Measurements from ENCODE around the gene WWOX.
"Not testable (repeated sequence)": the region's sequence is repeated elsewhere in the genome, so short reads cannot be mapped to it uniquely, and the experiment has no call there.

WWOX gene

DNA sequence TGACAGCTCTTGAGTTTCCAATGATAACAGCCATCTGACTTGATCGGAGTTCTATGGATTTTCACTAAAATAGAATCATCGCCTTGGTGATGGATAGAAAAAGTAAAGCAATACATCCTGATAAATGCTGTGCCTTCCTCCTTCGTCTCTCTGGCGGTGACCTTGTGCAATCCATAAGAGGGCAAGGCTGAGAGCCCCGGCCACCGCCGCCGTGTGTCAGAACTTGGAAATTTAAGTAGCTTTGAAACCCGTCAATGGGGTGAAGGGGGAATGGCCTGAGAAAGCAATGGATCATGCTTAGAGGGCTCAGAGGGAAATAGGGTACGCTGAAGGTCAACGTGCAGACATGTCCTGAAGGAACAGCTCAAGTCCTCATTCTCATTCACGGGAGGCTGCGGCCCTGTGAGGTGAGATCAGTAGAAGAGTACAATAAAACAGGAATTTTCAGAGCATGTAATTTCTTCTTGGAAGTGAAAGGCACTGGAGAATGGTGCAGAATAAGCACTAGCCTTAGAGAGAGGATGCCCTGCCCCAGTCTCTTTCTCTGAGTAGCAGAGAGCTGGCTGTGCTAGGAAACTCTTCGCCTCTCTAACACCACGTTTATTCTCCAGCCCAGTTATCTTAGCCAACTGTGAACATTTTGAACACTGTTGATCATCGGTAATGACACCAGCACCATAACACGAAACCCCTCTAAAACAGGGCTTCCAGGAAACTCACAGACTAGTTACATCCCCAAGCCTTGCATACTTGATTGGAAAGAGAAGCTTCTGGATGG, 573.5 kb downstream of the WWOX start:
- no peak for DNase-seq

DNA sequence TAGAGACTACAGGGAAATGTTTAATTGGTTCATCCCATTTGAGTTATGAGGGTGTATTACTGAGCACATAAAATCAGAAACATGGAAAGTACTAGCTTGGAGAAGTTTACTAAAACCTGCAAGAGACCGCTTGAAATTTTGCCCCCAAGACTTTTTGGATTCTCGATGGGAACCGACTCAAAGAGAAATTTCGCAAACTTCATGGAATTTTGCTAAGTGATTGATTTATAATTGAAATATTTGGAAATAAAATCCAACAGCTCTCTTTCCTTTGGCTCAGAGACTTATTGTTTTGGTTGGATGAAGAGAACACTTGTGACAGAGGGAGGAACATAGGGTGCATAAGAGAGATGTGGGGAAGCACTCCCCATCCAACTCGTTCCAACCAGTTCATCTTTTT, 574.4 kb downstream of the WWOX start:
- DNase-seq = no peak

DNA sequence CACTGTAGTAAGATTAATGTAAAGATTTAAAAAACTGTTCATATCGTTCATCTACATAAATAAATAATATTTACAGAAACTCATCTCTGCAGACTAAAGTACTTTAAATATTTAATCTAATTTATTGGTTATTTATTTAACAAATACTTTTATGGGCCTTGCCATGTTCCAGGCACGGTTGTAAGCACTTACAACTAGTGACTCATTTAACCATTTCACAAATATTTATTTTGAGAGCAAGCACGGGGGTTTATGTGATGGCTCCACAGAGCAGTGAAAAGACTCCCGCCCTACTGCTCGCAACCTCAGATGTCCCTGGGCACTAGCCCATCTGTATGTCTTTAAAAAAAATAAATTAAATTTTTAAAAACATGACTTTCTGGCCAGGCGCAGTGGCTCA, 575.9 kb downstream of the WWOX start:
- no peak for DNase-seq

DNA sequence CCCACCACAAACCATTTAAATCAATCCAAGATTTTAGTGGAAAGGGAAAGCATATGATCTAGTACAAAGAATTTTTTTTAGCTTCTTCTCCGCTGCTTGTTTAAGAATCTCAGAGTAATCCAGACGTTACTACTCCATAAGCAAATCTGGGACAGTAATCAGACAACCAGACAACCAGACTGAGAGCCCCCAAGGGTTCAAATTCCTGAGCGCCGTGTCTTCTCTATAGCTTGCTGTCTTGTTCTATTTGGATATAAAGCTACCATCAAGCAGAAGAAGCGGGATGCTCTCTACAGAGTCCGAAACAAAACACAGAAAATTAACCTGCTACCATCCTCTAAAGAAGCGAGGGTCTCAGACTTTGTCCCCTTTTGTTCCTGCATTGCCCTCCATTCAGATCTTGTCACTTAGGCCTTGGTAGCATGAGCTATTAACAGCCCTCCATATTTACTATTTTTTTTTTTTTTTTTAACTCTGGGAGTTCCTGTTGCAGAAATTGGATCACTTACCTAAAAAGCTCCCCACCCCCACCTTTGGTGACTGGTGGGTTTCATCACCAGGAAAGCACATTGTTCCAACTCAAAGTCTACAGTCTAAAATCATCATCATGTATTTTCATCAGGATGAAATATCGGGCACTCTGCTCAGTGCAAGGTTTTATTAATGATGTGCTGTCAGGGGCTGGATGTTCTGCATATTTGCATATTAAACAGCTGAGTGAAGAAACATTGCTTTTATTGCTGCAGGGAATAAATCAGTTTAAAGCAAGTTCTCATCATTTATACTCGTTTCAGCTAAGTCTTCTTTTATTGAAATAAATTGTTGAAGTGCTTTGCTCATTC, 576.7 kb downstream of the WWOX start:
- no peak for DNase-seq

DNA sequence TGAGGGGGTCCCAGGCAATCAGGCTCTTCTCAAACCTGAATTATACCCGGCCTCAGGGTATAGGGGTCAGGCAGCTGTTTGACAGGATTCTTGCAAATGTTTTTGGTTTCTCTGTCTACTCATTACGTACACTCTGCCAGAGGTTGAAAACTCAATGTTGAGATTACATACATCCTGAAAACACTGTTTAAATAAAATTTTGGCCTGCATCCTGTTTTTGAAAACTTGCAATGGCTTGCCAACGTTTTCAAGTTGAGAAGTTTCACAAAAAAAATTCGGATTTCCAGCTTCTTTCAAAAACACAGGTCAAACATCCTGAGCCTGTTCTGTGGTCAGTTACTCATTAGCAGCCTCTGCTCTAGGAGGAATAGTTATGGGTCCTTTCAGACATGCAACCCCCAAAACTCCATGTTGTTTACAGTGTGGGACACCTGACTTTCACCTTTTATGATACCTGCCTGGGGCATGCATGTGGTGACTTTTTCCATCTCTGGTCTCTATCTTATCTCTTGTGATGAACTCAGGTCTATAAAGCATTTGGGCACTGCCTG, 577.8 kb downstream of the WWOX start:
- no peak for DNase-seq

DNA sequence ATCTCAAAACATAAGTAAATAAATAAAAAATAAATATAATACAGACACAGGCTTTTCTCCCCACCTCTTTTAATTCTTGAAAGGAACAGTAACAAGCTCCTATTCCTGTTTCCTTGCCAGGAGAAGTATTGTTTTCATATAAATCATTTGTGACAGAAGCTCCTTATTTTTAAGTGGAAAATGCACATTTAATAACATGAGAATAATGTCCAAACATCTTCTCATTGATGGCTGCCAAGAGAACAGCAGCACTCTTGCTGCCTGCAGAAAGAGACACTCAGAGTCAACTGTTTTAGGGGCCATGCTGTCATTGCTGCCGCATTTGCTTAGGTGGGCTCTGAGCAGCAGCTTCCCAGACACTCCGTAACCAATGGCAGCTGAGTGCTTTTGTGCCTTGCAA, 580.1 kb downstream of the WWOX start:
- no peak for DNase-seq

DNA sequence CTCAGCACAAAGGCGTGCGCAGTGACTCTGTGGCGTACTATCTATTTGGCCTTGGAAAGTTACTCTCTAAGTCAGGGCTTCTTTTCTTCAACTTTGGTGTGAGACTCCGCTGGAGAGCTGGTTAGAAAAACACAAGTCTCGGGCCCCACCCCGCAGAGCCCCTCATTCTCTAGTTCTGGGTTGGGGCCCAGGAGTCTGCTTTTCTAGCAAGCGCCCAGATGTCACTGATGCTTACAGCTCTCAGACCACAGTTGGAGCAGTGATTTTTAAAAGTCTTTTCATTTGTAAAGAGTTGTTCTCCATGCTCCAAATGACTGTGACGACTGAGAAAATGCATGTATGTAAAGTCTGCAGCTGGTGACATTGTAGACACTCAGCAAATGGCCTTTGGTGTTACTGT, 582.3 kb downstream of the WWOX start:
- no peak for DNase-seq

DNA sequence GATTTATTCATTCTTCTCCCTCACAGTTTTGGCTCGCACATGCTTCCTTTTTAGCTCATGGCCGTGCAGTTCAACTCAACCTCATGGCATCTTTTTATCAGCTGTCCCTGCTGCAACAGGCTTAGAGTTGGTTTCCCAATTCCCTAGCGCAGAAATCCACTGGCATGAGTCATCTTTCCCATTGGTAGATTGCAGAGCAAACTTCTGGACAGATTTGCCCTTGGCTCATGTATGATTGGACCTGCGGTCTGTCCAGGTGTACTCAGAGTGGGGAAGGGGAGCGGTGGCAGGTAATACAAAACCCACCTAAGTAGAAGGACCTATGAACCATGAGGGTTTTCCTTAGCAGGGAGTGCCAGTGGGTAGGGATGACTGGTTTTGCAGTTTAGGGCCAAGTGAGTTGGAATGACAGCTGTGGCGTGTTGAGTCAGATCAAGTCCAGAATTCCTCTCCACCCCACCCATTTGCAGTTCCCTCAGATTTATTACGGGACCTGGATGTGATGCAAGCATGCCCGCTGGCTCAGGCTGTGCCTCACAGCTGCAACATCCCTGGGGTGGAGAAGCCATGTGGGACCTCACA, 584.7 kb downstream of the WWOX start:
- DNase-seq = no peak

DNA sequence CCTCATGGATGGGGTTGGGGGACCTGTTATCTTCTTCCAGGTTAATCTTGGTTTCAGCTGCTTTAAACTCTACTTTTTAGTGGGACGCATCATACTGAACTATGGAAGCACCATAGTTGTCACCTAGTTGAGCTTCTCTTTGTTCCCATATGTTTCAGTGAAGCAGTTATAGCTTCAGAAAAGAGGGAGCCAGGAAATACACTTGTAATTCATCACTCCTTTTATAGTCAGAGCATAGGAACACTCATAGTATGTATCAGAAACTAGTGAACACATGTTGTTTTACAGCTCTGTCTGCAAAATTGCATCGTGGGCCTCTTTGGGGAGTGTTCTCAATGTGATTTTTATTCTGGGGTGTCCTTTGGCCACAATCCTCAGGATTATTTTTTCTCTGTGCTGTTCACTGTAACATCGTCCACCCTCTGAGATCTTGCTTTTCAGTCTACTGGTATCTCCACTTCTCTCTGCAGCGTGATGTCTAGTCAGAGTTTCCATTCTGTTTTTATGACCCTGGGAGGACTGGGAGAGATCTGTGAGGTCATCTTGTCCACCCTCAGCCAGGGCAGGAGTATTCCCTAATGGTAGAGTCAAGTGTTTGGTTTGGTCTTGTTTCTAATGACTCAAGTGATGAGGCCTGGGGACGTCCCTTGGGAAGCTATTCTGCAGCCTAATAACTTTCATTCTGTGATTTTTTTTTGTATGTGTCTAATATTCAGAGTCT, 585.4 kb downstream of the WWOX start:
- no peak for DNase-seq

DNA sequence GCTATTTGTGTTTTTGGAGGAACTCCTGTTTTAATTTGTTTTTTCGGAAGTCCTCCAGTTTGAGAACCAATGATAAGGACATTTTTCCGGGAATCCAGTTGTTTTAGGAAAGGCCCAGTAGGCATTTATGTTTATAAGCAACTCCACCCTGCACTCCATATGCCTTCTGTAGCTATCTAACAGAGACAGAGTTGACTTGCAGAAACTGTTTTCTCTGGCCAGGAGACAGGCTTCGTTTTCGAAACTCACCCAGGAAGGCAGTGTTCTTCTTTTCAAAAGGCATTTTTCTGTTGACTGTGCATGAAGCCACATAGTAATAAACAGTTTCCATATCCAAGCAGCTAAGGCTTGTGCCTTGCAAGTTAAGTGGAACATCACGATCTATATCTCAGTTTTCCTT, 587.1 kb downstream of the WWOX start:
- DNase-seq = no peak

DNA sequence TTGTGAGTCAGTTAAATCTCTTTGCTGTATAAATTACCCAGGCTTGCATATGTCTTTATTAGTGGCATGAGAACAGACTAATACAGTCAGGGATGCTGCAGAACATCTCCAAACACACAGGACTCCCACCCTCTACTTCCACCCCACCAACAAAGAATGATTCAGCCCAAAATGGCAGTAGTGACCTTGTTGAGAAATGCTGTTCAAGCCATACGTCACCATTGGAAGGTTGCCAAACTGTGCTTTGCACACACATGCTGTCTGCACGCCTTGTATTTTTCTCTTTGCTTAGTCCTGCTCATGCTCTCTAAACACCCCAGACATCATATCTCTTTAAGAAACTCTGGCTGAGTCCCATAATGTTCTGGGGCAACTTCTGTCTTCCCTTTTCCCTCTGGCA, 589.6 kb downstream of the WWOX start:
- no peak for DNase-seq

DNA sequence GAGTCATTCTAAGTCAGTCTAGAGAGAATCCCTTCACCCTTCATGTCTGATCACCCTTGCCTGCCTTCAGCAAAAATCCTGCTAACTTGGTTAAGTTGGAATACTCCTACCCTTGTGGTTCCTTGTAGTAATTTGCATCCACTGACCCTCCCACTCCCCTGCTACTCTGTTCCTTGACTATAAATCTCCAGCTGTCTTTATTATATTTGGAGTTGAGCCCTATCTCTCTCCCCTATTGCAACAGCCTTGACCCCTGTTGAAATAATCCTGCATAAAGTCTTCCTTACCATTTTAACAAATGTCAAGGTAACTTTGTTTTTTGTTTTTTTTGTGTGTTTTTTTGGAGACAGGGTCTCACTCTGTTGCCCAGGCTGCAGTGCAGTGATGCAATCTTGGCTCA, 590.1 kb downstream of the WWOX start:
- no peak for DNase-seq

DNA sequence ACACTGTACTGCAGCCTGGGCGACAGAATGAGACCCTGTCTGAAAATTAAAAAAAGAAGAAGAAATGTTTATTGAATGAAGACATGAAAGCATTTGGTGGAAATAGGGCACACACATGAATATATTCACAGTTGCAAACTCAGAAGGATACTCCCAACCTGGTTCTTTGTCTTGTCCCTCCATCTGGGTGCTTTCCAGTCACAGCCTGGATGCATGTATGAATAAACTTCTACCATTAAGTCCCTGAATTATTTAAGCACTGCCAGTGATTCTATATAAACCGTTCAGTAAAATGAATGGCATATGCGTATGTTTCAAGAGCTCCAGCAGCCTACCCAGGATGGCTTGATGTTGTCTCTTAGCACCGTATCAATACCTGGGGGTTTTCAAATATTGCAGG, 591.1 kb downstream of the WWOX start:
- no peak for DNase-seq

DNA sequence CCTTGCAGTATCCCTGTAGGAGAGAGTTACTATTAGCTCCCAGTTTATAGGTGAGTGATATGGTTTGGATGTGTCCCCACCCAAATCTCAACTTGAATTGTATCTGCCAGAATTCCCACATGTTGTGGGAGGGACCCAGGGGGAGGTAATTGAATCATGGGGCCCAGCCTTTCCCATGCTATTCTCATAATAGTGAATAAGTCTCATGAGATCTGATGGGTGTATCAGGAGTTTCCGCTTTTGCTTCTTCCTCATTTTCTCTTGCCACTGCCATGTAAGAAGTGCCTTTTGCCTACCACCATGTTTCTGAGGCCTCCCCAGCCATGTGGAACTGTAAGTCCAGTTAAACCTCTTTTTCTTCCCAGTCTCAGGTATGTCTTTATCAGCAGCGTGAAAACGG, 592.3 kb downstream of the WWOX start:
- not testable (repeated sequence) for DNase-seq

DNA sequence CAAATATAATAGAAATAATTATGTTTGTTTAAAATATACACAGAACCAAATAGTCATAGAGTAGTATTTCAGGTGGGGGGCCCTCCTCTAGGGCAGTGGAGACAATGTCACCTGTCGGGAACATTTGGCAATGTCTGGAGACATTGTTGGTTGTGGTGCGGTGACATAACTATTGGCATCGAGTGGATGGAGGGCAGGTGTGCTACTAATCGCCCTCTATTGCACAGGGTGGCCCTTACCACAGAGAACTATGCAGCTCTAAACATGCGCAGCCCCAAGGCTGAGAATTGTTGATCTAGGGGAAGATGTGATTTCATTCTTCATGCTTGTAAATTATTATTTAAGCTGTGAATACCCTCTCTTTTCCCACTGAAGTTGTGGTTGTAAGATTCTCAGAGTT, 594.0 kb downstream of the WWOX start:
- no peak for DNase-seq

DNA sequence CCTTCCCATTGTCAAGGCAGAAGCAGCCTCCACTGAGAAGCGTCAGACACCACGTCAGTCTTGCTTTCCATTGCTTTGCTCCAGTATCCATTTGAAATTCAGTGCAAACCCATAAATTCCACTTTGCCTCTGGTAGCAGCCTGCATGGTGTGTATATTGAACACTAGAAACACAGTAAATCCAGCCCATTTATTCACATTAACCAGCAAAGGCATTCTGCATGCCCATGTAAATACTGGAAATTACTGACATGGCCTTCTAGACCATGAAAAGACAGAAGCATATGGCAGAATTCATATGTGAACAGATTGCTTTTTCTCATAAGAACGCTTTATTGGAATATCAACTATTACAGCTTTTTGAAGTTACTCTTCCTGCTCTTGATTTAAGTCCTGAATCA, 595.0 kb downstream of the WWOX start:
- no peak for DNase-seq

DNA sequence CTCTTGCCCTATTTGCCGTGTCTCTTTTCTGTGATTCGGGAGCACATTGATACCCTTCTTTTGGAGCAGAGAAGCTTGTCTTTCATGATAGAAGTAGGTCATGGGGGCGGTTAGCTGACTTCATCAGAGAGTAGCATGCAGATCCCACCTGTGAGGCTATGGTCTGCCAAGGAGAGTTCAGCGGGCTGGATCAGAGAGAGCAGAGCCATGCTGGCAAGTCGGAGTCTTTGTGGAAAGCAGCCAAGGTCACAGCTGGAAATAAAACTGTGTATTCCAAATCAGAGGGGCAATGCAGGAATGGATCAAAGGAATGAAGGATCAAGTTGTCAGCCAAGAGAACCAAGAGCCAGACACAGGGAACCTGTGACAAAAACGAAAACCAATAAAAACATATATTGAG, 595.9 kb downstream of the WWOX start:
- DNase-seq = no peak

DNA sequence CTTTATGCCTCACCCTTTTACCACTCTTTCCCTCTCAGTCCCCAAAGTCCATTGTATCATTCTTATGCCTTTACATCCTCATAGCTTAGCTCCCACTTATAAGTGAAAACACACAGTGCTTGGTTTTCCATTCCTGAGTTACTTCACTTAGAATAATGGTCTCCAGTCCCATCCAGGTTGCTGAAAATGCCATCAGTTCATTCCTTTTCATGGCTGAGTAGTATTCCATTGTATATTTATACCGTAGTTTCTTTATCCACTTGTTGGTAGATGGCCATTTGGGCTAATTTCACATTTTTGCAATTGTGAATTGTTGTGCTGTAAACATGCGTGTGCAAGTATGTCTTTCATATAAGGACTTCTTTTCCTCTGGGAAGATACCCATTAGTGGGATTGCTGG, 597.3 kb downstream of the WWOX start:
- DNase-seq = no peak

DNA sequence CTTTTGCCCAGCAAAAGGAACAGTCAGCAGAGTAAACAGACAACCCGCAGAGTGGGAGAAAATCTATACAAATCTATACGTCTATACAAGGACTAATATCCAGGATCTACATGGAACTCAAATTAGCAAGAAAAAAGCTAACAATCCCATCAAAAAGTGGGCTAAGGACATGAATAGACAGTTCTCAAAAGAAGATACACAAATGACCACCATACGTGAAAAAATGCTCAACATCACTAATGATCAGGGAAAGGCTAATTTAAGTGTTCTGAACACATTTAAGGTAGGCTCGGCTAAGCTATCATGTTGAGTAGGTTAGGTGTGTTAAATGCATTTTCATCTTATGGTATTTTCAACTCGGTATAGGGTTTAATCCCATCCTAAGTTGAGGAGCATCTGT, 598.0 kb downstream of the WWOX start:
- no peak for DNase-seq

DNA sequence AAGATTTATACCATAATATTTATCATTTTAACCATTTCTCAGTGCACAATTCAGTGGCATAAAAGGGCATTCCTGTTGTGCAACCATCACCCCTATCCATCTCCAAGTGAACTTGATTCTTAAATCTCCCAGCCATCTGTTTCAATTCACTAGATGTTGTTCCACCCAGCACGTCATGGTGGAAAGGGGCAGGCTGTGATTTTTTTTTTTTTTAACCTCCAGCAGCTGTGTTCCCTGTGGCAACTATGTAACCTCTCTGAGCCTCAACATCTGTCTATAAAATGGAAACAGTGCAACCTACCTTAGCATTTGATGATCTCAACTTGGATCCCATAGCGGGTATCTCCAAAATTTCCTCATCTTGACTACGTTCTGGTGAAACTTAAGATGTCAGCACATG, 604.5 kb downstream of the WWOX start:
- DNase-seq = no peak

DNA sequence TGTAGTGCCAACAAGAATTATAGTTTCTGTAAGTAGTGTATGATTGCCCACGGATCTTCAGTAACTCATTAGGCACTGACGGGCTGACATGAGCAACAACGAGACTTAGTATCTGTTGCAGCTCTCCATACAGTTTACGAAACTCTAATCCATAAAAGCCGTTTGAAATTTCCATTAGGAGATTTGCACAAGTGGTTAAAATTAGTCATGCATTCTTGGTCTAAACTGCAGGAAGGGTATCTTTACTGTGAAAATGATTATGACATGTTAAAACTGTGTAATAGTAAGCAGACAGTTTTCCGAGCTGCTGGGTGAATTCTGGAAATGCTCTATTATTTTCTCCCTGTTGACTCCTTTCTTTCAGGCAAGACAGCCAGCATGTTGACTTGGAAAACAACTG, 605.0 kb downstream of the WWOX start:
- peak; percentile 10 for DNase-seq

DNA sequence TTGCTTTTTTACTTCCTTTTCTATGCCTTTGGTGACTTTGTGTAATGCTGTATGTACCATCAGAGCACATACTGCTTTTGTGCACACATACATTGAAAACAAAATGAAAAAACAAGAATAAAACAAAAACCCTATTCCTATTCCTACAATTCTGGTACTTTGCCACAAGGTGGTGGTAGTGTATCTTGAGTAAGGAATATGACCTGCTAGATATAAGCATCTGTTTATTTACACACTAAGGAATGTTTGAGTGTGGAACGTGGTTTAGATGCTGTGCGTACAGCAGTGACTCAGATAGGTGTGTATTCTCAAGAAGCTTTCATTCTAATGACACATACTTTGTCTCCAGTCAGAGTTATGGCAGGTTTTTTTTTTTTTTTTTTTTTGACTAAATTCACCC, 606.2 kb downstream of the WWOX start:
- peak; percentile 21 for DNase-seq

DNA sequence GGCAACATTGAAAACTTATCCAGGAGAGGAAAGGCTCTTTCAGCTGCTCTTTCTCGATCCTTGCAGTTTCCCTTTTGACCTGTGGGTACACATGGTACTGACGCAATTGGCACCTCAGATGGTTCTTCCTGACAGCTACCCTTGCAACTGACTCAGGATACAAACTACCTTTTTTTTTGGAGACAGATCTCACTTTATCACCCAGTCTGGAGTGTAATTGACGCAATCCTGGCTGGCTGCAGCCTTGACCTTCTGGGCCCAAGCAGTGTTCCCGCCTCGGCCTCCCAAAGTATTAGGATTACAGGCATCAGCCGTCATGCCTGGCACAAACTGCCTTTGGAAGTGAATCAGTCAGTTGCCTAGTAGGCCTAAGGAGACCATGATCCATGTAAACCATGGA, 607.2 kb downstream of the WWOX start:
- no peak for DNase-seq

Measured in NCI-H526 treated with DMSO at 0.1 percent for 48 hours (cell line).